ENCODE results near the gene ASS1.

DNA sequence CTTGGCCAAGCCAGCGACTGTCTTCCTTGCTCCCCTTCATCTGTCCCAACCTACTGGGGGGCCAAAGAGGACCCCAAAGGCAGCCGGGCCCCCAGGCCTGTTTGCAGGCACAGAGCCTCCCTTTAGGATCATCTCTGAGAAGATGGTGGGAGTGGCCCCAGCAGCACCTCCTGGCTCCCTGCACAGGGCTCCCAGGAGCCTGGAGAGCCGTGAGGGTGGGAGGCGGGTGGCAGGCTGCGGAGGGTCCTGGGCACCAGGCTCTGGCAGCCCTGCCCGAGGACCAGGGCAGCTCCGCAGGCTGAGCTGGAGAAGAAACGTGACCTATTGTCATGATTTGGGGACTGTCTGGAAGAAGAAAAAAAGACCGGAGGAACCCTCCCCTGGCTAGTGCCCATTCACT lies 33.4 kb downstream of the ASS1 start:
- TF ChIP-seq POLR2A (IDR thresholded peaks at IDR 0.05; ENCODE audit: low read length) (no peak), GATA1 (IDR thresholded peaks at IDR 0.05; ENCODE audit: low read depth, low read length) (no peak)
